GM12878 (cell line): ENCODE measurements around the gene IL37. TPM values are rescaled to one million over a fixed set of nuclear protein-coding genes. Genes with fewer than 3 reads are reported as not detected.

ENCODE experiments used
- BCL11A ChIP-seq: IDR thresholded peaks from 2 replicates; pipeline ENCODE4 v1.6.1; 2011; ENCODE audit warnings: low read depth, low read length
- CHD1 ChIP-seq: IDR thresholded peaks from 2 replicates; pipeline ENCODE4 v1.6.1; 2012; ENCODE audit warnings: low read depth, low read length, improper control_type of control experiment
- ETV6 ChIP-seq, 2 experiments: fragments of 450-650 bp in 1 of 2; IDR thresholded peaks in 1 of 2; conservative IDR thresholded peaks in 1 of 2; 2 replicates each; pipeline ENCODE4 v1.6.1; 2014; ENCODE audit warnings: antibody characterized with exemption in 1 of 2, borderline replicate concordance in 1 of 2, low read depth in 1 of 2, mild to moderate bottlenecking in 1 of 2, moderate library complexity in 1 of 2
- EZH2 ChIP-seq: IDR thresholded peaks from 2 replicates; pipeline ENCODE4 v1.6.1; 2012; ENCODE audit warnings: low read depth, mild to moderate bottlenecking, control low read depth, inconsistent platforms, low read length, borderline replicate concordance; ENCODE audit not compliant: control insufficient read depth
- HDGF ChIP-seq: fragments of 450-650 bp; IDR thresholded peaks from 2 replicates; pipeline ENCODE4 v1.6.1; 2016; ENCODE audit warnings: antibody characterized with exemption
- IKZF1 ChIP-seq: fragments of 450-650 bp; conservative IDR thresholded peaks from 2 replicates; pipeline ENCODE4 v1.6.1; 2017; ENCODE audit warnings: antibody characterized with exemption, mild to moderate bottlenecking
- JUND ChIP-seq: IDR thresholded peaks from 2 replicates; pipeline ENCODE4 v1.6.1; 2012; ENCODE audit warnings: low read depth, mild to moderate bottlenecking, low read length, improper control_type of control experiment, moderate library complexity
- MEF2B ChIP-seq: fragments of 450-650 bp; IDR thresholded peaks from 2 replicates; pipeline ENCODE4 v1.6.1; 2018; ENCODE audit warnings: mild to moderate bottlenecking, moderate library complexity; ENCODE audit not compliant: partially characterized antibody, poor library complexity, severe bottlenecking
- MTA2 ChIP-seq: fragments of 450-650 bp; IDR thresholded peaks from 2 replicates; pipeline ENCODE4 v1.6.1; 2016; ENCODE audit warnings: low read depth, mild to moderate bottlenecking, moderate library complexity
- NBN ChIP-seq: fragments of 450-650 bp; IDR thresholded peaks from 2 replicates; pipeline ENCODE4 v1.6.1; 2016
- NR2C2 ChIP-seq: IDR thresholded peaks from 2 replicates; pipeline ENCODE4 v1.6.1; 2011; ENCODE audit warnings: borderline replicate concordance, low read depth; ENCODE audit not compliant: control insufficient read depth, insufficient read length
- RAD51 ChIP-seq: fragments of 450-650 bp; IDR thresholded peaks from 2 replicates; pipeline ENCODE4 v1.6.1; 2016; ENCODE audit warnings: moderate library complexity, mild to moderate bottlenecking, inconsistent platforms
- RB1 ChIP-seq: fragments of 450-650 bp; formaldehyde crosslinking; IDR thresholded peaks from 2 replicates; pipeline ENCODE4 v1.6.1; 2017; ENCODE audit warnings: mild to moderate bottlenecking, borderline replicate concordance
- polyA plus RNA-seq, 11 experiments: library from polyadenylated mRNA; depleted of rRNA in 4 of 11; unstranded in 6 of 11; stranded (reverse) in 5 of 11; fragments of >200 nt; fragmentation: Nextera tagmentation in 4 of 11; fragmentation: Illumina TruSeq in 1 of 11; extraction: Ambion mirVana in 4 of 11; extraction: Trizol in 1 of 11; gene quantifications; 1 replicate in 1 of 11; 2 replicates in 10 of 11; pipeline versions ENCODE4 v1.2.1 to v1.2.3, GENCODE V29; 2011 to 2016; ENCODE audit warnings: inconsistent platforms in 2 of 11, missing spikeins in 2 of 11, low read depth in 1 of 11
- total RNA-seq, 4 experiments: library from RNA; depleted of rRNA in 3 of 4; stranded (reverse); fragments of >200 nt in 3 of 4; fragmentation: Illumina TruSeq in 1 of 4; extraction: Trizol in 1 of 4; gene quantifications; 2 replicates each; pipeline versions ENCODE4 v1.2.1 to v1.2.3, GENCODE V29; 2013 to 2021
- TF ChIP-seq, protein P1 (sequence below): fragments of 450-650 bp; formaldehyde crosslinking; IDR thresholded peaks from 2 replicates; pipeline ENCODE4 v1.4.0; 2022; ENCODE audit warnings: mild to moderate bottlenecking, moderate library complexity
- TF ChIP-seq, protein P2 (sequence below): fragments of 450-650 bp; formaldehyde crosslinking; IDR thresholded peaks from 2 replicates; pipeline ENCODE4 v1.4.0; 2020; ENCODE audit warnings: mild to moderate bottlenecking, moderate library complexity
- TF ChIP-seq, protein P3 (sequence below): fragments of 450-650 bp; IDR thresholded peaks from 2 replicates; pipeline ENCODE4 v1.6.1; 2017; ENCODE audit warnings: mild to moderate bottlenecking
- TF ChIP-seq, protein P4 (sequence below): IDR thresholded peaks from 2 replicates; pipeline ENCODE4 v1.6.1; 2011; ENCODE audit warnings: borderline replicate concordance, low read depth, mild to moderate bottlenecking, moderate library complexity, low read length; ENCODE audit not compliant: insufficient read depth, poor library complexity, severe bottlenecking

IL37 gene
- total and polyA plus RNA-seq, 10 of the 15 experiments (the other 5 are each of a cell fraction or from before 2014, with no cell fraction given): 0.41 to 0.54 TPM; not detected in 8

DNA sequence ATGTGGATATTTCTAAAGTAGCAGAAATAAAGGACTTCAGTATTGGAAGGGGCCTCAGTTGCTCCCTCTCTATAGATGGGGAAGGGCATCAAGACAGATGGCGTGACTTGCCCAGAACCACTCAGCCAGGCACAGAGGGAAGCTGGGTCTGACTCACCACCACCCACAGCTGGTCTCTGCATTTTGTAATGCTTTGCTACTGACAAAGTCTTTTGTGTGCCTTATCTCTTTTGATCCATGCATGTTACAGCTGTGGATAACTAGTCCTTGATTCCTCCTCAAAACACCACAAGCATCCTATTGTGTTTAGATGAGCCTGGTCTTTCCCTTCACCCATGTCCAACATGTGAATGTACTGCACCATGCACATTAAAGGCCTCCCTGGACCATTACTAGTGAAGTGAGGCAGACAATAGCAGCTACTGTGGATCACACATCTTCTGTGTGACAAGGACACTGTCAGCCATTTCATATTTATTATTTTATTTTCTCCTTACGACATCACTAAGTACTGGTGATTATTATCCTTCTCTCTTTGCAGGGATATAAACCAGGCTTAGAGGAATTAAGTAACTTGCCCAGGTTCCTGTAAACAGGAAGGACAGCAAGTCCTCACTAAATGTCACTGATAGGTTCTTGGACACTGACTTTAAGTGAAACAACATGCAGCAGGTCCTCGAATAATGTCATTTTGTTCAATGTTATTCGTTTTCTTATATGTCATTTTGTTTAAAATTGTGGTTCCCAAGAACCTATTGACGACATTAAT lies 29.6 kb upstream of the IL37 start (continued):
- TF ChIP-seq, protein P1, sequence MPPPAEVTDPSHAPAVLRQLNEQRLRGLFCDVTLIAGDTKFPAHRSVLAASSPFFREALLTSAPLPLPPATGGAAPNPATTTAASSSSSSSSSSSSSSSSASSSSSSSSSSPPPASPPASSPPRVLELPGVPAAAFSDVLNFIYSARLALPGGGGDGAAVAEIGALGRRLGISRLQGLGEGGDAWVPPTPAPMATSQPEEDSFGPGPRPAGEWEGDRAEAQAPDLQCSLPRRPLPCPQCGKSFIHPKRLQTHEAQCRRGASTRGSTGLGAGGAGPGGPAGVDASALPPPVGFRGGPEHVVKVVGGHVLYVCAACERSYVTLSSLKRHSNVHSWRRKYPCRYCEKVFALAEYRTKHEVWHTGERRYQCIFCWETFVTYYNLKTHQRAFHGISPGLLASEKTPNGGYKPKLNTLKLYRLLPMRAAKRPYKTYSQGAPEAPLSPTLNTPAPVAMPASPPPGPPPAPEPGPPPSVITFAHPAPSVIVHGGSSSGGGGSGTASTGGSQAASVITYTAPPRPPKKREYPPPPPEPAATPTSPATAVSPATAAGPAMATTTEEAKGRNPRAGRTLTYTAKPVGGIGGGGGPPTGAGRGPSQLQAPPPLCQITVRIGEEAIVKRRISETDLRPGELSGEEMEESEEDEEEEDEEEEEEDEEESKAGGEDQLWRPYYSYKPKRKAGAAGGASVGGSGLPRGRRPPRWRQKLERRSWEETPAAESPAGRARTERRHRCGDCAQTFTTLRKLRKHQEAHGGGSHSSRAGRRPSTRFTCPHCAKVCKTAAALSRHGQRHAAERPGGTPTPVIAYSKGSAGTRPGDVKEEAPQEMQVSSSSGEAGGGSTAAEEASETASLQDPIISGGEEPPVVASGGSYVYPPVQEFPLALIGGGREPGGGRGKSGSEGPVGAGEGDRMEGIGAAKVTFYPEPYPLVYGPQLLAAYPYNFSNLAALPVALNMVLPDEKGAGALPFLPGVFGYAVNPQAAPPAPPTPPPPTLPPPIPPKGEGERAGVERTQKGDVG (CRISPR knock-in tag): no peak
- TF ChIP-seq, protein P2, sequence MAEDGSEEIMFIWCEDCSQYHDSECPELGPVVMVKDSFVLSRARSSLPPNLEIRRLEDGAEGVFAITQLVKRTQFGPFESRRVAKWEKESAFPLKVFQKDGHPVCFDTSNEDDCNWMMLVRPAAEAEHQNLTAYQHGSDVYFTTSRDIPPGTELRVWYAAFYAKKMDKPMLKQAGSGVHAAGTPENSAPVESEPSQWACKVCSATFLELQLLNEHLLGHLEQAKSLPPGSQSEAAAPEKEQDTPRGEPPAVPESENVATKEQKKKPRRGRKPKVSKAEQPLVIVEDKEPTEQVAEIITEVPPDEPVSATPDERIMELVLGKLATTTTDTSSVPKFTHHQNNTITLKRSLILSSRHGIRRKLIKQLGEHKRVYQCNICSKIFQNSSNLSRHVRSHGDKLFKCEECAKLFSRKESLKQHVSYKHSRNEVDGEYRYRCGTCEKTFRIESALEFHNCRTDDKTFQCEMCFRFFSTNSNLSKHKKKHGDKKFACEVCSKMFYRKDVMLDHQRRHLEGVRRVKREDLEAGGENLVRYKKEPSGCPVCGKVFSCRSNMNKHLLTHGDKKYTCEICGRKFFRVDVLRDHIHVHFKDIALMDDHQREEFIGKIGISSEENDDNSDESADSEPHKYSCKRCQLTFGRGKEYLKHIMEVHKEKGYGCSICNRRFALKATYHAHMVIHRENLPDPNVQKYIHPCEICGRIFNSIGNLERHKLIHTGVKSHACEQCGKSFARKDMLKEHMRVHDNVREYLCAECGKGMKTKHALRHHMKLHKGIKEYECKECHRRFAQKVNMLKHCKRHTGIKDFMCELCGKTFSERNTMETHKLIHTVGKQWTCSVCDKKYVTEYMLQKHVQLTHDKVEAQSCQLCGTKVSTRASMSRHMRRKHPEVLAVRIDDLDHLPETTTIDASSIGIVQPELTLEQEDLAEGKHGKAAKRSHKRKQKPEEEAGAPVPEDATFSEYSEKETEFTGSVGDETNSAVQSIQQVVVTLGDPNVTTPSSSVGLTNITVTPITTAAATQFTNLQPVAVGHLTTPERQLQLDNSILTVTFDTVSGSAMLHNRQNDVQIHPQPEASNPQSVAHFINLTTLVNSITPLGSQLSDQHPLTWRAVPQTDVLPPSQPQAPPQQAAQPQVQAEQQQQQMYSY (CRISPR knock-in tag): no peak
- TF ChIP-seq HDGF: no peak
- TF ChIP-seq ETV6 (conservative IDR thresholded peaks at IDR 0.05 in 1 of 2, IDR thresholded peaks at IDR 0.05 in 1 of 2; ENCODE audit: borderline replicate concordance in 1 of 2, low read depth in 1 of 2): peak in 1 of 2 experiments; percentile 63; a peak in 1 of 4 replicates
- no peak for TF ChIP-seq RAD51
- TF ChIP-seq, protein P3, sequence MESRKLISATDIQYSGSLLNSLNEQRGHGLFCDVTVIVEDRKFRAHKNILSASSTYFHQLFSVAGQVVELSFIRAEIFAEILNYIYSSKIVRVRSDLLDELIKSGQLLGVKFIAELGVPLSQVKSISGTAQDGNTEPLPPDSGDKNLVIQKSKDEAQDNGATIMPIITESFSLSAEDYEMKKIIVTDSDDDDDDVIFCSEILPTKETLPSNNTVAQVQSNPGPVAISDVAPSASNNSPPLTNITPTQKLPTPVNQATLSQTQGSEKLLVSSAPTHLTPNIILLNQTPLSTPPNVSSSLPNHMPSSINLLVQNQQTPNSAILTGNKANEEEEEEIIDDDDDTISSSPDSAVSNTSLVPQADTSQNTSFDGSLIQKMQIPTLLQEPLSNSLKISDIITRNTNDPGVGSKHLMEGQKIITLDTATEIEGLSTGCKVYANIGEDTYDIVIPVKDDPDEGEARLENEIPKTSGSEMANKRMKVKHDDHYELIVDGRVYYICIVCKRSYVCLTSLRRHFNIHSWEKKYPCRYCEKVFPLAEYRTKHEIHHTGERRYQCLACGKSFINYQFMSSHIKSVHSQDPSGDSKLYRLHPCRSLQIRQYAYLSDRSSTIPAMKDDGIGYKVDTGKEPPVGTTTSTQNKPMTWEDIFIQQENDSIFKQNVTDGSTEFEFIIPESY: no peak
- TF ChIP-seq JUND: no peak
- peak; percentile 49 for TF ChIP-seq IKZF1
- peak; percentile 52 for TF ChIP-seq MTA2
- no peak for TF ChIP-seq NR2C2
- TF ChIP-seq EZH2: no peak
- no peak for TF ChIP-seq RB1
- TF ChIP-seq MEF2B: no peak
- TF ChIP-seq, protein P4, sequence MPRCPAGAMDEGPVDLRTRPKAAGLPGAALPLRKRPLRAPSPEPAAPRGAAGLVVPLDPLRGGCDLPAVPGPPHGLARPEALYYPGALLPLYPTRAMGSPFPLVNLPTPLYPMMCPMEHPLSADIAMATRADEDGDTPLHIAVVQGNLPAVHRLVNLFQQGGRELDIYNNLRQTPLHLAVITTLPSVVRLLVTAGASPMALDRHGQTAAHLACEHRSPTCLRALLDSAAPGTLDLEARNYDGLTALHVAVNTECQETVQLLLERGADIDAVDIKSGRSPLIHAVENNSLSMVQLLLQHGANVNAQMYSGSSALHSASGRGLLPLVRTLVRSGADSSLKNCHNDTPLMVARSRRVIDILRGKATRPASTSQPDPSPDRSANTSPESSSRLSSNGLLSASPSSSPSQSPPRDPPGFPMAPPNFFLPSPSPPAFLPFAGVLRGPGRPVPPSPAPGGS: peak; percentile 84
- TF ChIP-seq CHD1: no peak
- TF ChIP-seq BCL11A: peak; percentile 92
- no peak for TF ChIP-seq NBN
